Gastrocnemius medialis (tissue), 4 donors: ENCODE results near the gene RNF222. TPM values are rescaled to one million over a fixed set of nuclear protein-coding genes. Genes with fewer than 3 reads are reported as not detected.

Source experiments
- ATAC-seq, 2 donors: fragments of 150-250 bp; one replicate each; pipeline ENCODE4 v1.9.1; 2016
- DNase-seq, 2 donors: peaks; one replicate each; pipeline ENCODE4 v3.0.0-alpha.2; 2019
- H3K27ac ChIP-seq, 4 donors: fragments of 200-600 bp; sonication (generic); 1 replicate in 1 of 4; 2 replicates in 3 of 4; pipeline ENCODE4 v1.5.1; 2016 to 2018; ENCODE audit warnings: mild to moderate bottlenecking in 2 of 4, moderate library complexity in 1 of 4
- H3K27me3 ChIP-seq, 3 donors: fragments of 200-600 bp; sonication (generic) in 2 of 3; 1 replicate in 1 of 3; 2 replicates in 2 of 3; pipeline versions ENCODE4 v1.5.1 to v1.6.0; 2016 to 2019; ENCODE audit warnings: mild to moderate bottlenecking in 1 of 3, moderate library complexity in 1 of 3
- H3K36me3 ChIP-seq, 2 donors: fragments of 200-600 bp; sonication (generic) in 1 of 2; one replicate each; pipeline ENCODE4 v1.5.1; 2017 to 2018
- H3K4me1 ChIP-seq, 2 donors: fragments of 200-600 bp; sonication (generic) in 1 of 2; one replicate each; pipeline ENCODE4 v1.5.1; 2016 to 2017; ENCODE audit warnings: mild to moderate bottlenecking in 2 of 2
- H3K4me3 ChIP-seq, 4 donors: fragments of 200-600 bp; sonication (generic) in 3 of 4; 1 replicate in 1 of 4; 2 replicates in 3 of 4; pipeline ENCODE4 v1.5.1; 2016 to 2019; ENCODE audit warnings: mild to moderate bottlenecking in 2 of 4
- H3K9me3 ChIP-seq, 3 donors: fragments of 200-600 bp; sonication (generic) in 2 of 3; 1 replicate in 1 of 3; 2 replicates in 2 of 3; pipeline ENCODE4 v1.5.1; 2016 to 2019
- CTCF ChIP-seq, 5 experiments: fragments of 450-650 bp in 3 of 5; fragments of 200-600 bp in 2 of 5; sonication (generic) in 2 of 5; IDR thresholded peaks in 4 of 5; conservative IDR thresholded peaks in 1 of 5; 1 replicate in 4 of 5; 2 replicates in 1 of 5; pipeline ENCODE4 v1.5.1; 2016 to 2019; ENCODE audit warnings: antibody characterized with exemption in 5 of 5, mild to moderate bottlenecking in 3 of 5, moderate library complexity in 3 of 5
- POLR2A ChIP-seq, 2 donors: fragments of 450-650 bp; IDR thresholded peaks; one replicate each; pipeline ENCODE4 v1.6.1; 2017; ENCODE audit warnings: antibody characterized with exemption in 2 of 2, mild to moderate bottlenecking in 2 of 2, moderate library complexity in 2 of 2
- in situ Hi-C, 4 donors: fragments of 200-750 bp; cut with MboI; loops; one replicate each; pipeline versions ENCODE4 v1.15.0 to v1.8.0; 2017; ENCODE audit warnings: low sequenced_read_pairs in 4 of 4
- intact Hi-C: fragments of 100-400 bp; cut with DNase I; formaldehyde crosslinking; loops from one replicate; pipeline ENCODE4 v1.15.1; 2023; ENCODE audit warnings: low total_unique reads
- total RNA-seq, 4 donors: library from RNA; depleted of rRNA; stranded (reverse); fragments of >200 nt; gene quantifications; one replicate each; pipeline versions ENCODE4 v1.1.0 to v1.2.3, GENCODE V29; 2016

RNF222 gene
- total RNA-seq, 4 donors from 2014 or later = not detected

GRCh38 chr17:8387914-8388651 lies 9.5 kb downstream of the RNF222 start:
- Histone ChIP-seq H3K4me3 (no peak overlapping the region), H3K4me1 (peaks cover 3 to 6% of the 10 kb centered on the region in 2 donors), H3K36me3 (no peaks in the 10 kb centered on the region), H3K9me3 (no peaks in the 10 kb centered on the region), H3K27me3 (peaks cover 0 to 4% (median 2%) of the 10 kb centered on the region in 3 donors), H3K27ac (no peak overlapping the region)
- no peak for DNase-seq
- intact Hi-C loops = no loop called here
- no peak for TF ChIP-seq CTCF (IDR thresholded peaks at IDR 0.05 in 4 of 5, conservative IDR thresholded peaks at IDR 0.05 in 1 of 5)
- TF ChIP-seq POLR2A (IDR thresholded peaks at IDR 0.05) = no peak
- in situ Hi-C loops = no loop called here
- no peak for ATAC-seq

- Histone ChIP-seq H3K27me3 (no peaks in the 10 kb centered on the region), H3K36me3 (peaks cover 0 to 2% of the 10 kb centered on the region in 2 donors), H3K27ac (no peak overlapping the region), H3K4me3 (no peak overlapping the region), H3K4me1 (peaks cover 8 to 11% of the 10 kb centered on the region in 2 donors), H3K9me3 (no peaks in the 10 kb centered on the region)
- ATAC-seq = no peak
- intact Hi-C loops = no loop called here
- TF ChIP-seq POLR2A (IDR thresholded peaks at IDR 0.05) = no peak
- TF ChIP-seq CTCF (IDR thresholded peaks at IDR 0.05 in 4 of 5, conservative IDR thresholded peaks at IDR 0.05 in 1 of 5) = no peak
- in situ Hi-C loops = no loop called here
- DNase-seq = no peak
These were observed 10.8 kb downstream of the RNF222 start for GRCh38 chr17:8386841-8387240.

- H3K9me3 ChIP-seq = no peaks in the 10 kb centered on the region
- intact Hi-C loops = no loop called here
- in situ Hi-C loops = no loop called here
- no peaks in the 10 kb centered on the region for H3K27me3 ChIP-seq
- H3K4me3 ChIP-seq = no peak overlapping the region
- H3K27ac ChIP-seq = no peak overlapping the region
- peaks cover 0 to 22% of the 10 kb centered on the region in 2 donors for H3K36me3 ChIP-seq
- TF ChIP-seq POLR2A (IDR thresholded peaks at IDR 0.05) (no peak), CTCF (IDR thresholded peaks at IDR 0.05 in 4 of 5, conservative IDR thresholded peaks at IDR 0.05 in 1 of 5) (no peak)
- DNase-seq = no peak
- peaks cover 25% of the 10 kb centered on the region in 2 donors for H3K4me1 ChIP-seq
- ATAC-seq = no peak
These were observed 12.7 kb downstream of the RNF222 start for GRCh38 chr17:8384801-8385378.

GRCh38 chr17:8383143-8383822 lies 14.3 kb downstream of the RNF222 start, which contains the start of gene RPL26:
RPL26 (minus strand) TSS chr17:8383193; CDS start chr17:8382310, 883 bp downstream.
- ATAC-seq = peak; percentile 93 to 96
- peaks cover 0 to 38% of the 10 kb centered on the region in 2 donors for H3K36me3 ChIP-seq
- no peaks in the 10 kb centered on the region for H3K27me3 ChIP-seq
- intact Hi-C loops = loop anchor here (1.0 kb wide), 2 partner anchors 52 to 88 kb away; partner anchors contain the start of genes NDEL1 and SLC25A35
- peak within 1 kb of the TSS; percentile 67 to 88 (median 87) for H3K4me3 ChIP-seq
- in situ Hi-C loops = no loop called here
- peak; percentile 84 for TF ChIP-seq POLR2A (IDR thresholded peaks at IDR 0.05)
- peak; percentile 96 to 100 (median 100) for TF ChIP-seq CTCF (IDR thresholded peaks at IDR 0.05 in 4 of 5, conservative IDR thresholded peaks at IDR 0.05 in 1 of 5)
- H3K4me1 ChIP-seq = peaks cover 25% of the 10 kb centered on the region in 2 donors
- DNase-seq = peak; percentile 96 to 98
- peak within 1 kb of the TSS; percentile 84 to 94 (median 92) for H3K27ac ChIP-seq
- H3K9me3 ChIP-seq = no peaks in the 10 kb centered on the region
